NK-92 (cell line): ENCODE measurements around the gene KEAP1.
"Not testable (repeated sequence)": the region's sequence is repeated elsewhere in the genome, so short reads cannot be mapped to it uniquely, and the experiment has no call there.

ENCODE experiments used
- DNase-seq: peaks from one replicate; lab custom pipeline; 2025; ENCODE audit not compliant: unreplicated experiment; lab: John Stamatoyannopoulos, UW

The KEAP1 gene

GRCh38 chr19:10503002-10503789 is at the start of gene KEAP1:
Gene KEAP1 (minus strand): TSS chr19:10503356. CDS start chr19:10500033, 3,323 bp downstream.
- DNase-seq: no peak

- no peak for DNase-seq
These were observed 49.4 kb upstream of the KEAP1 start for GRCh38 chr19:10552510-10553053.

GRCh38 chr19:10551698-10552301 is 48.6 kb upstream of the KEAP1 start:
- no peak for DNase-seq

GRCh38 chr19:10551006-10551405 is 47.9 kb upstream of the KEAP1 start:
- not testable (repeated sequence) for DNase-seq

- DNase-seq: no peak
These were observed 47.2 kb upstream of the KEAP1 start for GRCh38 chr19:10550336-10550735.

GRCh38 chr19:10549733-10550132 is 46.6 kb upstream of the KEAP1 start:
- DNase-seq: no peak

- no peak for DNase-seq
These were observed 45.7 kb upstream of the KEAP1 start for GRCh38 chr19:10548746-10549276.

- no peak for DNase-seq
These were observed 43.7 kb upstream of the KEAP1 start for GRCh38 chr19:10546817-10547216.

- no peak for DNase-seq
These were observed 41.6 kb upstream of the KEAP1 start for GRCh38 chr19:10544753-10545251.

GRCh38 chr19:10544242-10544752 is 41.1 kb upstream of the KEAP1 start:
- DNase-seq: no peak

GRCh38 chr19:10543420-10544241 is 40.5 kb upstream of the KEAP1 start, which contains the start of gene ATG4D:
Gene ATG4D (plus strand): TSS chr19:10543904. CDS start chr19:10544091, 187 bp downstream.
- no peak for DNase-seq

GRCh38 chr19:10543059-10543419 is 39.9 kb upstream of the KEAP1 start:
- DNase-seq: no peak

- DNase-seq: not testable (repeated sequence)
These were observed 35.9 kb upstream of the KEAP1 start for GRCh38 chr19:10539016-10539415.

- no peak for DNase-seq
These were observed 35.2 kb upstream of the KEAP1 start for GRCh38 chr19:10538204-10538983.

- DNase-seq: no peak
These were observed 34.5 kb upstream of the KEAP1 start for GRCh38 chr19:10537668-10538067.

GRCh38 chr19:10535613-10536012 is 32.5 kb upstream of the KEAP1 start:
- DNase-seq: no peak

- no peak for DNase-seq
These were observed 30.7 kb upstream of the KEAP1 start for GRCh38 chr19:10533646-10534386.

- no peak for DNase-seq
These were observed 29.3 kb upstream of the KEAP1 start for GRCh38 chr19:10532457-10532856.

- not testable (repeated sequence) for DNase-seq
These were observed 23.7 kb upstream of the KEAP1 start for GRCh38 chr19:10526887-10527286.
